Spleen (tissue), 11 donors: ENCODE measurements around the gene PIK3R4. TPM values are rescaled to one million over a fixed set of nuclear protein-coding genes. Genes with fewer than 3 reads are reported as not detected.

Source experiments
- DNase-seq: peaks from one replicate; pipeline ENCODE4 v3.0.0-alpha.2; 2020
- H3K27ac ChIP-seq, 8 donors: fragments of 200-600 bp; sonication (generic) in 7 of 8; 1 replicate in 4 of 8; 2 replicates in 4 of 8; pipeline versions ENCODE4 v1.5.0 to v1.8.0; 2016 to 2021; ENCODE audit warnings: inconsistent platforms in 4 of 8, mild to moderate bottlenecking in 4 of 8, moderate library complexity in 1 of 8
- H3K27me3 ChIP-seq, 7 donors: fragments of 200-600 bp; sonication (generic) in 6 of 7; replicated peaks in 1 of 7; 1 replicate in 4 of 7; 2 replicates in 3 of 7; pipeline versions ENCODE4 v1.5.0 to v1.8.0; 2016 to 2021; ENCODE audit warnings: inconsistent platforms in 3 of 7, mild to moderate bottlenecking in 1 of 7
- H3K36me3 ChIP-seq, 6 donors: fragments of 200-600 bp; sonication (generic) in 5 of 6; 1 replicate in 4 of 6; 2 replicates in 2 of 6; pipeline versions ENCODE4 v1.5.0 to v1.8.0; 2016 to 2021; ENCODE audit warnings: inconsistent platforms in 2 of 6
- H3K4me1 ChIP-seq, 6 donors: fragments of 200-600 bp; sonication (generic) in 5 of 6; 1 replicate in 3 of 6; 2 replicates in 3 of 6; pipeline versions ENCODE4 v1.5.0 to v1.8.0; 2016 to 2021; ENCODE audit warnings: inconsistent platforms in 3 of 6
- H3K4me3 ChIP-seq, 8 donors: fragments of 200-600 bp; sonication (generic) in 7 of 8; 1 replicate in 4 of 8; 2 replicates in 4 of 8; pipeline versions ENCODE4 v1.5.0 to v1.8.0; 2016 to 2021; ENCODE audit warnings: inconsistent platforms in 4 of 8, mild to moderate bottlenecking in 4 of 8, moderate library complexity in 2 of 8
- H3K9me3 ChIP-seq, 8 donors: fragments of 200-600 bp; sonication (generic) in 7 of 8; 1 replicate in 4 of 8; 2 replicates in 4 of 8; pipeline versions ENCODE4 v1.5.0 to v1.8.0; 2016 to 2021; ENCODE audit warnings: inconsistent platforms in 4 of 8
- POLR2A ChIP-seq, 3 donors: fragments of 450-650 bp; IDR thresholded peaks; one replicate each; pipeline ENCODE4 v1.5.1; 2017; ENCODE audit warnings: antibody characterized with exemption in 3 of 3, mild to moderate bottlenecking in 1 of 3
- POLR2AphosphoS5 ChIP-seq, 3 donors: sonication (generic); formaldehyde crosslinking; IDR thresholded peaks; one replicate each; pipeline ENCODE4 v1.5.1; 2017; ENCODE audit warnings: antibody characterized with exemption in 3 of 3
- WGBS, 5 donors: extraction: QIAGEN DNeasy Blood & Tissue Kit in 3 of 5; methylation state at CpG; one replicate each; pipeline versions ENCODE4 v1.1.5 to v1.1.7; 2013 to 2018; 5-methylcytosine and 5-hydroxymethylcytosine counted together
- intact Hi-C: fragments of 100-400 bp; cut with DNase I; formaldehyde crosslinking; loops from one replicate; pipeline ENCODE4 v1.15.0; 2023; ENCODE audit warnings: low total_unique reads
- polyA plus RNA-seq, 3 donors: library from polyadenylated mRNA; stranded (reverse); fragments of 200-250 nt; gene quantifications; one replicate each; pipeline ENCODE4 v1.2.1, GENCODE V29; 2013
- total RNA-seq, 7 donors: library from RNA; depleted of rRNA in 3 of 7; stranded (reverse); fragments of >200 nt in 3 of 7; fragmentation: NEBNext Ultra II Directional in 4 of 7; extraction: Animal tissue kit (Norgen Biotek cat#: 25700) in 4 of 7; gene quantifications; one replicate each; pipeline versions ENCODE4 v1.1.0 to v1.2.1, GENCODE V29; 2016 to 2021
- TF ChIP-seq, protein P1 (sequence below), 11 experiments: fragments of 200-600 bp in 7 of 11; fragments of 450-650 bp in 4 of 11; sonication (generic) in 4 of 11; IDR thresholded peaks in 8 of 11; conservative IDR thresholded peaks in 3 of 11; 1 replicate in 7 of 11; 2 replicates in 4 of 11; pipeline versions ENCODE4 v1.4.0 to v1.8.0; 2016 to 2021; ENCODE audit warnings: antibody characterized with exemption in 11 of 11, inconsistent platforms in 4 of 11, mild to moderate bottlenecking in 1 of 11
- donor health status: healthy with polysubstance abuse.
- donor health status: DM: no; HTN: no; CAD: no; lungs with moderate emphysema.
- donor health status: DM: no; HTN: no; CAD: no.
- donor health status: Bipolar disorder and iron deficiency.
- donor health status: healthy.
- donor health status: DM: no; HTN: no; CAD: no.
- donor health status: DM: yes; HTN: yes; CAD: no.

Gene PIK3R4
- total and polyA plus RNA-seq, 10 donors: 21.6 to 44.2 (median 30.1) TPM

DNA sequence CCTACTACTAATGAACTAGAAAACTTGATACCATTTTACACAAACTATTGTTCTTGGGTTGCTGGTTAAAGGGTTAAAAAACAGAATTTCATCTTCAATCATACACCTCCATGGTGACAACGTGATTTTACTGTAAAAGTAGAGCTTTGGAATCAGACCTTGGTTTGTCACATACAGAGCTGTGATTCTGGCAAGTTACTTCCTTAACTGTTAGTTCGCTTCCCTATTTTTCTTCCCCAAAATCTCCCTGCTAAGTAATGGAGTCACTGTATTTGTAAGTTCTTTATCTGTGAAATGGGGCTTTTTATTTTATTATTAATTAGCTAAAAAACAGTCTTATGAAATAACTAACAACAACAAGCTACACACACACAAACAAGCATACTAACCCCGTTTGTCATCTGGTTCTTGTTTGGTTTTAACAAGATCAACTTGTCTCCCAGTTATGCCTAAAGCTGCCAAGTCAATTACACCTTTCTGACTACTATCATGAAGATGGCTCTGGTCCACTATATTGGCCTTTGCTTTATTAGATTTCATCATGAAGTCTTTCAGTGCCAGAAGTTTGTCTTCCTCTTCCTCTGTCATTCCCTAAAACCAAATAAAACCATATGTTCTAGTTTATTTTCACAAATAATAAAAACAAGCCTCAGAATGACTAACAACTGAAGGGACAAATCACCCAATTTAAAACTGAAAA is 38.6 kb downstream of the PIK3R4 start:
- WGBS, 5 donors: 68 to 83% (median 73%) methylated on average over 3 of the region's 3 CpGs
- no peaks in the 10 kb centered on the region for H3K27me3 ChIP-seq
- intact Hi-C loops: no loop called here

DNA sequence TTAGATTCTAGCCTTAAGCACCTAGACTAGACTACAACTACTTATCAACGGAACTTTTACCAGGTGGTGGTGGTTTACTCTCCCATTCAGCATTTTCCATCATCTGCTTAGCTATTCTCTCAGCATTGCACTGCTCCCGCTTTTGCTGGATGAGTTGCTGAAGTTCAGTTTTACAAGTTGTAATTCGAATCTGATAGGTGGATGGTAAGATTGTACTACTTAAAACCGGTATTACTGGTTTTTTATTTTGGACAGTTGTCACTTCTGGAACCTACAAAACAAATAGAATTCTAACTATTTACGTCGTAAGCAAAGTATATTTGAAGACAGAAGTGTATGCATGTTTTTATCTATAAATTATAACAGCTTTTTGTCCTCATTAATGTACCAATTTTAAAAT is 41.1 kb downstream of the PIK3R4 start:
- TF ChIP-seq POLR2AphosphoS5 (IDR thresholded peaks at IDR 0.05): no peak
- TF ChIP-seq, protein P1, sequence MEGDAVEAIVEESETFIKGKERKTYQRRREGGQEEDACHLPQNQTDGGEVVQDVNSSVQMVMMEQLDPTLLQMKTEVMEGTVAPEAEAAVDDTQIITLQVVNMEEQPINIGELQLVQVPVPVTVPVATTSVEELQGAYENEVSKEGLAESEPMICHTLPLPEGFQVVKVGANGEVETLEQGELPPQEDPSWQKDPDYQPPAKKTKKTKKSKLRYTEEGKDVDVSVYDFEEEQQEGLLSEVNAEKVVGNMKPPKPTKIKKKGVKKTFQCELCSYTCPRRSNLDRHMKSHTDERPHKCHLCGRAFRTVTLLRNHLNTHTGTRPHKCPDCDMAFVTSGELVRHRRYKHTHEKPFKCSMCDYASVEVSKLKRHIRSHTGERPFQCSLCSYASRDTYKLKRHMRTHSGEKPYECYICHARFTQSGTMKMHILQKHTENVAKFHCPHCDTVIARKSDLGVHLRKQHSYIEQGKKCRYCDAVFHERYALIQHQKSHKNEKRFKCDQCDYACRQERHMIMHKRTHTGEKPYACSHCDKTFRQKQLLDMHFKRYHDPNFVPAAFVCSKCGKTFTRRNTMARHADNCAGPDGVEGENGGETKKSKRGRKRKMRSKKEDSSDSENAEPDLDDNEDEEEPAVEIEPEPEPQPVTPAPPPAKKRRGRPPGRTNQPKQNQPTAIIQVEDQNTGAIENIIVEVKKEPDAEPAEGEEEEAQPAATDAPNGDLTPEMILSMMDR (IDR thresholded peaks at IDR 0.05 in 8 of 11, conservative IDR thresholded peaks at IDR 0.05 in 3 of 11): no peak
- TF ChIP-seq POLR2A (IDR thresholded peaks at IDR 0.05): no peak

More for the DNA sequence above, 38.6 kb downstream of the PIK3R4 start:
- no peak for DNase-seq
- no peaks in the 10 kb centered on the region for H3K4me1 ChIP-seq
- no peaks in the 10 kb centered on the region for H3K9me3 ChIP-seq
- H3K27ac ChIP-seq: no peak overlapping the region
- H3K36me3 ChIP-seq: peaks cover 2 to 90% (median 26%) of the 10 kb centered on the region in 6 donors
- no peak for TF ChIP-seq POLR2A (IDR thresholded peaks at IDR 0.05)
- TF ChIP-seq, protein P1 (IDR thresholded peaks at IDR 0.05 in 8 of 11, conservative IDR thresholded peaks at IDR 0.05 in 3 of 11): no peak
- no peak for TF ChIP-seq POLR2AphosphoS5 (IDR thresholded peaks at IDR 0.05)
- H3K4me3 ChIP-seq: no peak overlapping the region

DNA sequence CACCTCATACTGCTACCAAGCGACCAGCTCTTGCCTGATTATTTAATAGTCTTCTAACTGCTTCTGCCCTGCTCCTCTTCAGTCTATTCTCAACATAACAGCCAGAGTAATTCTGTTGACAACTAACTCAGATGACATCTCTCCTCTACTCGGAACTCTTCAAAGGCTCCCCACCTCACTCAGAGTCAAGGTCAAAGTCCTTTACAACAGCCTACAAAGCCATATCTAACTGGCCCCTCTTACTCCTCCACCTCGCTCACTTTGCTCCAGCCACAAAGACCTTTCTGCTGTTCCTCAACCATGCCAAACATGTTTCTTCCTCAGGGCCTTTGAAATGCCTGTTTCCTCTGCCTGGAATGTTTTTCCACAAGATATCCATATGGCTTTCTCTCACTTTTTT is 43.6 kb downstream of the PIK3R4 start:
- Histone ChIP-seq H3K9me3 (no peaks in the 10 kb centered on the region), H3K27me3 (no peaks in the 10 kb centered on the region), H3K4me3 (no peak overlapping the region), H3K27ac (no peak overlapping the region), H3K4me1 (no peaks in the 10 kb centered on the region), H3K36me3 (peaks cover 4 to 96% (median 53%) of the 10 kb centered on the region in 6 donors)
- DNase-seq: no peak
- intact Hi-C loops: no loop called here
- WGBS, 5 donors: 88 to 96% (median 91%) methylated on average over 3 of the region's 3 CpGs
- no peak for TF ChIP-seq POLR2AphosphoS5 (IDR thresholded peaks at IDR 0.05)
- TF ChIP-seq, protein P1 (IDR thresholded peaks at IDR 0.05 in 8 of 11, conservative IDR thresholded peaks at IDR 0.05 in 3 of 11): no peak
- TF ChIP-seq POLR2A (IDR thresholded peaks at IDR 0.05): no peak

More for the DNA sequence above, 41.1 kb downstream of the PIK3R4 start:
- Histone ChIP-seq H3K27ac (no peak overlapping the region), H3K27me3 (no peaks in the 10 kb centered on the region), H3K4me1 (no peaks in the 10 kb centered on the region), H3K9me3 (no peaks in the 10 kb centered on the region), H3K4me3 (no peak overlapping the region), H3K36me3 (peaks cover 4 to 94% (median 46%) of the 10 kb centered on the region in 6 donors)
- intact Hi-C loops: no loop called here
- no peak for DNase-seq
- WGBS, 5 donors: 80 to 97% (median 90%) methylated on average over 6 of the region's 6 CpGs

DNA sequence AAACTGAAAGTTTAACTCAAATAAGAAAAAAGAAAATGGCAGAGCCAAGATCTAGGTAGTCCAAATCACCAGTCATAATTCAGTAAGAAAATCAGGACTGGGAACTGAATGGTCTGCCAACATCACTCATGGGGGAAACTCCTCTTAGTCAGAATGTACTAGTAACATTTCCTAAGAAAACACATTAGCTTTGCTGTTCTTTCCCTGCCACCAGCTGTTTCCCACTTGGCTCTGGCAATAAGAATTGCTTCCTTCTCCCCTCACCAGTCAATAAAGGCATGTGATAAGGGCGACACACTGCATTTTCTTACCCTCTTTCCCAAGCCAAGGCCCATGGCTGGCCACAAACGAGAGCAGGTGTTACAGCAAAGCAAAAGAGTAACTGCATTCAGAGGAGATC is 46.1 kb downstream of the PIK3R4 start:
- H3K4me3 ChIP-seq: no peak overlapping the region
- H3K4me1 ChIP-seq: no peaks in the 10 kb centered on the region
- no peak for DNase-seq
- 69 to 84% (median 77%) methylated on average over 2 of the region's 2 CpGs for WGBS, 5 donors
- no peak overlapping the region for H3K27ac ChIP-seq
- peaks cover 4 to 91% (median 48%) of the 10 kb centered on the region in 6 donors for H3K36me3 ChIP-seq
- no peak for TF ChIP-seq POLR2AphosphoS5 (IDR thresholded peaks at IDR 0.05)
- TF ChIP-seq, protein P1 (IDR thresholded peaks at IDR 0.05 in 8 of 11, conservative IDR thresholded peaks at IDR 0.05 in 3 of 11): no peak
- no peak for TF ChIP-seq POLR2A (IDR thresholded peaks at IDR 0.05)
- no peaks in the 10 kb centered on the region for H3K27me3 ChIP-seq
- no peaks in the 10 kb centered on the region for H3K9me3 ChIP-seq
- intact Hi-C loops: no loop called here
